Liver (tissue), 3 donors: ENCODE results near the gene GREM1.

ENCODE experiments used
- CTCF ChIP-seq: fragments of 150-350 bp; IDR thresholded peaks from 2 replicates; pipeline ENCODE4 v1.5.1; 2017; ENCODE audit warnings: improper control_type of control experiment, low read depth, low read length; ENCODE audit not compliant: missing input control
- EGR1 ChIP-seq, 2 donors: IDR thresholded peaks; 2 replicates each; pipeline ENCODE4 v1.6.1; 2016 to 2018; ENCODE audit warnings: antibody characterized with exemption in 2 of 2, low read depth in 2 of 2
- FOXA1 ChIP-seq: IDR thresholded peaks from 2 replicates; pipeline ENCODE4 v1.6.1; 2016; ENCODE audit warnings: antibody characterized with exemption
- FOXA2 ChIP-seq: IDR thresholded peaks from 2 replicates; pipeline ENCODE4 v1.6.1; 2016; ENCODE audit warnings: antibody characterized with exemption
- GABPA ChIP-seq, 2 donors: IDR thresholded peaks in 1 of 2; conservative IDR thresholded peaks in 1 of 2; 2 replicates each; pipeline ENCODE4 v1.6.1; 2016; ENCODE audit warnings: antibody characterized with exemption in 2 of 2, mild to moderate bottlenecking in 1 of 2, moderate library complexity in 1 of 2
- JUND ChIP-seq, 2 donors: IDR thresholded peaks; 2 replicates each; pipeline ENCODE4 v1.6.1; 2016; ENCODE audit warnings: antibody characterized with exemption in 2 of 2
- RAD21 ChIP-seq, 2 donors: IDR thresholded peaks; 2 replicates each; pipeline ENCODE4 v1.6.1; 2016; ENCODE audit warnings: antibody characterized with exemption in 2 of 2, mild to moderate bottlenecking in 2 of 2
- REST ChIP-seq: IDR thresholded peaks from 2 replicates; pipeline ENCODE4 v1.6.1; 2016; ENCODE audit warnings: antibody characterized with exemption, mild to moderate bottlenecking
- TF ChIP-seq, protein P1 (sequence below): IDR thresholded peaks from 2 replicates; pipeline ENCODE4 v1.6.1; 2016; ENCODE audit warnings: antibody characterized with exemption
- TF ChIP-seq, protein P2 (sequence below): IDR thresholded peaks from 2 replicates; pipeline ENCODE4 v1.6.1; 2016; ENCODE audit warnings: antibody characterized with exemption
- TF ChIP-seq, protein P3 (sequence below): IDR thresholded peaks from 2 replicates; pipeline ENCODE4 v1.6.1; 2016; ENCODE audit warnings: antibody characterized with exemption
- donor health status: healthy.
- donor health status: healthy.

DNA sequence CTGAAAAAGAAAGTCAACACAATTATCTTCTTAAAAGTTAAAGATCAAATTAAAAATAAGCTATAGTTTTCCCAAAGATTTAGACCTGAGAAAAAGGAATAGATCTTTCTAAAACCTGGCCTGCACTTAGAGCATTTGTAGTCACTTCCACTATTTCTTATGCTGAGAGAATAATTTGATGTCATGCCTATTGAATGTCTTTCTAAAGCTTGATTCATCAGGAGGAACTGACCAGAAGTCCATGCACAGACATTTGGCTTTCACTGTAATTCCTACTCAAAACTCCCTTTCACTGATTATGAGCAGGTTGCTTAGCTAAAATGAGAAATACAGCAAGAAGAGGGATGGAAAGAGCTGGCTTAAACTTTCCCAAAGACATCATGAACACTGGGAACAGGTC is 4.3 kb downstream of the GREM1 start:
- TF ChIP-seq CTCF (no peak), EGR1 (IDR thresholded peaks at IDR 0.05; ENCODE audit: low read depth in 2 of 2) (no peak), JUND (IDR thresholded peaks at IDR 0.05) (no peak), FOXA2 (no peak), FOXA1 (no peak), GABPA (IDR thresholded peaks at IDR 0.05 in 1 of 2, conservative IDR thresholded peaks at IDR 0.05 in 1 of 2) (no peak), RAD21 (IDR thresholded peaks at IDR 0.05) (no peak), REST (no peak)
- TF ChIP-seq, protein P1, sequence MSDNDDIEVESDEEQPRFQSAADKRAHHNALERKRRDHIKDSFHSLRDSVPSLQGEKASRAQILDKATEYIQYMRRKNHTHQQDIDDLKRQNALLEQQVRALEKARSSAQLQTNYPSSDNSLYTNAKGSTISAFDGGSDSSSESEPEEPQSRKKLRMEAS: no peak
- TF ChIP-seq, protein P2, sequence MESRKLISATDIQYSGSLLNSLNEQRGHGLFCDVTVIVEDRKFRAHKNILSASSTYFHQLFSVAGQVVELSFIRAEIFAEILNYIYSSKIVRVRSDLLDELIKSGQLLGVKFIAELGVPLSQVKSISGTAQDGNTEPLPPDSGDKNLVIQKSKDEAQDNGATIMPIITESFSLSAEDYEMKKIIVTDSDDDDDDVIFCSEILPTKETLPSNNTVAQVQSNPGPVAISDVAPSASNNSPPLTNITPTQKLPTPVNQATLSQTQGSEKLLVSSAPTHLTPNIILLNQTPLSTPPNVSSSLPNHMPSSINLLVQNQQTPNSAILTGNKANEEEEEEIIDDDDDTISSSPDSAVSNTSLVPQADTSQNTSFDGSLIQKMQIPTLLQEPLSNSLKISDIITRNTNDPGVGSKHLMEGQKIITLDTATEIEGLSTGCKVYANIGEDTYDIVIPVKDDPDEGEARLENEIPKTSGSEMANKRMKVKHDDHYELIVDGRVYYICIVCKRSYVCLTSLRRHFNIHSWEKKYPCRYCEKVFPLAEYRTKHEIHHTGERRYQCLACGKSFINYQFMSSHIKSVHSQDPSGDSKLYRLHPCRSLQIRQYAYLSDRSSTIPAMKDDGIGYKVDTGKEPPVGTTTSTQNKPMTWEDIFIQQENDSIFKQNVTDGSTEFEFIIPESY: no peak
- TF ChIP-seq, protein P3, sequence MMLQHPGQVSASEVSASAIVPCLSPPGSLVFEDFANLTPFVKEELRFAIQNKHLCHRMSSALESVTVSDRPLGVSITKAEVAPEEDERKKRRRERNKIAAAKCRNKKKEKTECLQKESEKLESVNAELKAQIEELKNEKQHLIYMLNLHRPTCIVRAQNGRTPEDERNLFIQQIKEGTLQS: no peak
